Calu3 (cell line): Measurements from ENCODE around the gene SLC22A1. TPM values are rescaled to one million over a fixed set of nuclear protein-coding genes. Genes with fewer than 3 reads are reported as not detected.

ENCODE experiments used
- BruUV-seq: library from RNA; stranded (reverse); fragments of 400-500 nt; replicated peaks from 2 replicates; lab custom pipeline; 2021; lab: Mats Ljungman, UMichigan
- CTCF ChIA-PET: fragments of 300-600 bp; sonication (Branson Sonifier 250); formaldehyde crosslinking; loops from one replicate; lab custom pipeline; 2022; ENCODE audit warnings: antibody characterized with exemption; lab: Charles Lee
- DNase-seq: peaks from one replicate; pipeline ENCODE4 v3.0.0; 2022
- H3K27ac Mint-ChIP-seq: one replicate; pipeline ENCODE4 v1.8.0; 2022; ENCODE audit warnings: mixed read lengths; ENCODE audit not compliant: unreplicated experiment
- H3K27me3 Mint-ChIP-seq: one replicate; pipeline ENCODE4 v1.8.0; 2022; ENCODE audit warnings: mixed read lengths; ENCODE audit not compliant: unreplicated experiment
- H3K36me3 Mint-ChIP-seq: one replicate; pipeline ENCODE4 v1.8.0; 2022; ENCODE audit warnings: mild to moderate bottlenecking, moderate library complexity, mixed read lengths; ENCODE audit not compliant: insufficient read depth, unreplicated experiment
- H3K4me1 Mint-ChIP-seq: one replicate; pipeline ENCODE4 v1.8.0; 2022; ENCODE audit warnings: mild to moderate bottlenecking, low read depth, mixed read lengths; ENCODE audit not compliant: unreplicated experiment
- H3K4me3 Mint-ChIP-seq: one replicate; pipeline ENCODE4 v1.8.0; 2022; ENCODE audit warnings: mild to moderate bottlenecking, low read depth, moderate library complexity, mixed read lengths; ENCODE audit not compliant: unreplicated experiment
- H3K9me3 Mint-ChIP-seq: one replicate; pipeline ENCODE4 v1.8.0; 2022; ENCODE audit warnings: low read depth, mixed read lengths; ENCODE audit not compliant: unreplicated experiment
- intact Hi-C: fragments of 100-400 bp; cut with micrococcal nuclease; formaldehyde crosslinking; loops from one replicate; pipeline ENCODE4 v1.10.0; 2022; ENCODE audit not compliant: unreplicated experiment
- total RNA-seq: library from RNA; stranded (reverse); gene quantifications from 2 replicates; pipeline ENCODE4 v1.2.3, GENCODE V29; 2022
- TF ChIP-seq, protein P1 (sequence below): fragments of 200-600 bp; IDR thresholded peaks from one replicate; pipeline ENCODE4 v1.8.0; 2022; ENCODE audit warnings: antibody characterized with exemption; ENCODE audit not compliant: unreplicated experiment

SLC22A1 gene
- total RNA-seq, 1 experiment from 2014 or later: 5.0 TPM

DNA sequence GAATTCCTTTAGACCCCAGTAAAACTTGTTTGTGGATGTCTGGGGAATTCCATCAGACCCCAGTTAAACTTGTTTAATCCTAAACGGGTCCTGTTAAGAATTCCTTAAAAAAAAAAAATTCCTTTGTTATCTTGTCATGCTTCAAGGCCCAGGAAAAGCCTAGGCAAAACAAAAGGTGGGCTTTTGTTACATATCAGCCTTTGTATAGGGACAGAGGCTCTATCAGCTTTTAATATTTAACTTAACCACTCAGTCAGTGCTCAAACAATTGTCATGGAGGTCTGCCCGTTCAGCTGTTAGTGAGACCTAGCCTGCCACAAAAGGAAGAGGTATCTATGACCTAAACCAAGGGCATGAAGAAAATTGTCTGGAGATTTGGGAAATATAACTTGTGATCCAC lies 53.1 kb downstream of the SLC22A1 start:
- intact Hi-C loops: no loop called here

DNA sequence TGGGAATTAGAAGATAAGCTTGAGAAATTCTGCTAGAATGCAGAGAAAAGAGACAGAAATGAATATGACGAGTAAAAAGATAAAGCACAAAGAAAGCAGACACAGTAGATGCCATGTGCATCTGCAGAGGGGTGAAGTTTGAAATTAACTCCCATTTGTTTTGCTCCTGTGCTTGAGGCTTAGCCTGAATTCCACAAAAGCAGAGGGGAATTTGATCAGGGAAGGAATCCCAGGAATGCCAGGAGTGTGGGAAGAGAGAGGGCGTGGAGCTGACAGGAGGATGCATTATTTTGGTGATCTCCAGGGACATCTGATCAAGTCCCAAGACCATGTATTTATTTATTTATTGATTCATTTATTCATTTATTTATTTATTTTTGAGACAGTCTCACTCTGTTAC lies 55.6 kb downstream of the SLC22A1 start:
- intact Hi-C loops: no loop called here
- Mint-ChIP-seq H3K4me3 (no peak overlapping the region), H3K4me1 (no peaks in the 10 kb centered on the region), H3K27me3 (no peaks in the 10 kb centered on the region), H3K9me3 (peaks cover 2% of the 10 kb centered on the region), H3K36me3 (no peaks in the 10 kb centered on the region), H3K27ac (no peak overlapping the region)
- TF ChIP-seq, protein P1, sequence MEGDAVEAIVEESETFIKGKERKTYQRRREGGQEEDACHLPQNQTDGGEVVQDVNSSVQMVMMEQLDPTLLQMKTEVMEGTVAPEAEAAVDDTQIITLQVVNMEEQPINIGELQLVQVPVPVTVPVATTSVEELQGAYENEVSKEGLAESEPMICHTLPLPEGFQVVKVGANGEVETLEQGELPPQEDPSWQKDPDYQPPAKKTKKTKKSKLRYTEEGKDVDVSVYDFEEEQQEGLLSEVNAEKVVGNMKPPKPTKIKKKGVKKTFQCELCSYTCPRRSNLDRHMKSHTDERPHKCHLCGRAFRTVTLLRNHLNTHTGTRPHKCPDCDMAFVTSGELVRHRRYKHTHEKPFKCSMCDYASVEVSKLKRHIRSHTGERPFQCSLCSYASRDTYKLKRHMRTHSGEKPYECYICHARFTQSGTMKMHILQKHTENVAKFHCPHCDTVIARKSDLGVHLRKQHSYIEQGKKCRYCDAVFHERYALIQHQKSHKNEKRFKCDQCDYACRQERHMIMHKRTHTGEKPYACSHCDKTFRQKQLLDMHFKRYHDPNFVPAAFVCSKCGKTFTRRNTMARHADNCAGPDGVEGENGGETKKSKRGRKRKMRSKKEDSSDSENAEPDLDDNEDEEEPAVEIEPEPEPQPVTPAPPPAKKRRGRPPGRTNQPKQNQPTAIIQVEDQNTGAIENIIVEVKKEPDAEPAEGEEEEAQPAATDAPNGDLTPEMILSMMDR: no peak
- DNase-seq: no peak
- CTCF ChIA-PET: no interaction called here
- BruUV-seq: no TSS peak

More for the DNA sequence above, 53.1 kb downstream of the SLC22A1 start:
- CTCF ChIA-PET: interaction anchor here (0.7 to 0.8 kb wide), 2 partner anchors 37 to 163 kb away, joined by 3 to 4 read pairs; no protein-coding TSS in a partner anchor
- no peaks in the 10 kb centered on the region for H3K27me3 Mint-ChIP-seq
- H3K4me1 Mint-ChIP-seq: no peaks in the 10 kb centered on the region
- no peak overlapping the region for H3K4me3 Mint-ChIP-seq
- peaks cover 2% of the 10 kb centered on the region for H3K9me3 Mint-ChIP-seq
- no peak overlapping the region for H3K27ac Mint-ChIP-seq
- H3K36me3 Mint-ChIP-seq: no peaks in the 10 kb centered on the region
- TF ChIP-seq, protein P1: no peak
- DNase-seq: no peak
- no TSS peak for BruUV-seq

DNA sequence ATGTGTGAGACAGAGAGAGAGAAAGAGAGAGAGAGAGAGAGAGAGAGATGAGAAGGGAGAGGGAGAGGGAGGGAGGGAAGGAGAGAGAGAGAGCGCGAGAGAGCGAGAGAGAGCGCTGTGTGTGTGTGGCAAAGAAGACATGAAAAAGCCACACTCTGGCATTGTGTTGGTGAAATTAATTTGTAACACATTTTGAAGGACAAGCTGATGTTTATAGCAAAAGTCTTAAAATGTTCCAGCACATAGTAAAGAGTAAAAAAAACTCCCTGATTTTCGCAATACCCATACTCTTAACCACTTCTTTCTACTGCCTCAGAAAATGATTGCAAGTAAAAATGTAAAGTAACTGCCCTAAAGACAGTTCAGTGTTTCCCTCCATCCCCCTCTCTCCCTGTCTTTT lies 56.7 kb downstream of the SLC22A1 start:
- Mint-ChIP-seq H3K4me1 (no peaks in the 10 kb centered on the region), H3K27me3 (no peaks in the 10 kb centered on the region), H3K36me3 (no peaks in the 10 kb centered on the region), H3K9me3 (peaks cover 2% of the 10 kb centered on the region), H3K27ac (no peak overlapping the region), H3K4me3 (no peak overlapping the region)
- intact Hi-C loops: no loop called here
- no peak for DNase-seq
- TF ChIP-seq, protein P1: no peak
- CTCF ChIA-PET: interaction anchor here (0.6 to 0.8 kb wide), 2 partner anchors 16 to 340 kb away, joined by 3 read pairs; no protein-coding TSS in a partner anchor
- BruUV-seq: no TSS peak

DNA sequence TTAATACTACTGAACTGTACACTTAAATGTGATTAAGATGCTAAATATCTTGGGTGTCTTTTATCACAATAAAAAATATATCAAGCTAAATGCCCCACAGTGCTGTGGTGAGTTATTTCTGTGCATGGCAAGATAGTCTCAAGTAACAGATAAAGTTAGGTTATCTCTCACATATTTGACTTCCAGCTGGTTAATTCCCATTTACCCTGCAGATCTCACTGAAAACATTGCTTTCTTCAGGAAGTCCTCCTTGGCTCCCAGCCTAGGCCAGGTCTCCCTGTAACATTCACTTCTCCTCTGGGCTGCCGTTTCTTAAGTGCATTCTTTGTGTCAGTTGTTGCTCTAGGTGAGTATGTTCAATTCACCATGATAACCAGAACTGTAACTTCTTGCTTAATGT lies 59.1 kb downstream of the SLC22A1 start:
- no peak overlapping the region for H3K4me3 Mint-ChIP-seq
- TF ChIP-seq, protein P1: no peak
- no peak for DNase-seq
- H3K27ac Mint-ChIP-seq: no peak overlapping the region
- intact Hi-C loops: no loop called here
- CTCF ChIA-PET: no interaction called here
- no peaks in the 10 kb centered on the region for H3K27me3 Mint-ChIP-seq
- peaks cover 2% of the 10 kb centered on the region for H3K9me3 Mint-ChIP-seq
- H3K4me1 Mint-ChIP-seq: no peaks in the 10 kb centered on the region
- BruUV-seq: no TSS peak
- H3K36me3 Mint-ChIP-seq: no peaks in the 10 kb centered on the region
